NCI-H1092 (cell line): ENCODE data around the gene PIK3CB.
"Not testable (repeated sequence)": the region's sequence is repeated elsewhere in the genome, so short reads cannot be mapped to it uniquely, and the experiment has no call there.

Experiments
- DNase-seq: peaks from one replicate; lab custom pipeline; 2025; lab: John Stamatoyannopoulos, UW

Gene PIK3CB

GRCh38 chr3:138680974-138681373 is 153.8 kb downstream of the PIK3CB start:
- DNase-seq, result not testable (repeated sequence)

- DNase-seq, result no peak
Measured at GRCh38 chr3:138678874-138679392, 155.8 kb downstream of the PIK3CB start.

GRCh38 chr3:138678086-138678485 is 156.6 kb downstream of the PIK3CB start:
- DNase-seq, result no peak

GRCh38 chr3:138675393-138675792 is 159.3 kb downstream of the PIK3CB start:
- DNase-seq, result no peak

- DNase-seq, result no peak
Measured at GRCh38 chr3:138673641-138674530, 160.8 kb downstream of the PIK3CB start.

GRCh38 chr3:138670407-138670806 is 164.3 kb downstream of the PIK3CB start:
- no peak for DNase-seq

GRCh38 chr3:138668107-138668506 is 166.6 kb downstream of the PIK3CB start:
- no peak for DNase-seq

- no peak for DNase-seq
Measured at GRCh38 chr3:138657508-138657907, 177.2 kb downstream of the PIK3CB start.

- DNase-seq, result no peak
Measured at GRCh38 chr3:138653567-138653966, 181.2 kb downstream of the PIK3CB start.

- DNase-seq, result no peak
Measured at GRCh38 chr3:138649134-138649533, 185.6 kb downstream of the PIK3CB start.

GRCh38 chr3:138646513-138646912 is 188.2 kb downstream of the PIK3CB start:
- DNase-seq, result no peak

GRCh38 chr3:138646008-138646407 is 188.7 kb downstream of the PIK3CB start:
- DNase-seq, result no peak

- no peak for DNase-seq
Measured at GRCh38 chr3:138642927-138643253, 191.8 kb downstream of the PIK3CB start.

- DNase-seq, result no peak
Measured at GRCh38 chr3:138642226-138642926, 192.4 kb downstream of the PIK3CB start.

GRCh38 chr3:138640537-138640936 is 194.2 kb downstream of the PIK3CB start:
- DNase-seq, result no peak

- no peak for DNase-seq
Measured at GRCh38 chr3:138638641-138639040, 196.1 kb downstream of the PIK3CB start.

GRCh38 chr3:138629526-138629925 is 205.2 kb downstream of the PIK3CB start:
- DNase-seq, result no peak

- DNase-seq, result no peak
Measured at GRCh38 chr3:138625707-138626365, 208.9 kb downstream of the PIK3CB start.

- no peak for DNase-seq
Measured at GRCh38 chr3:138624518-138624917, 210.2 kb downstream of the PIK3CB start.

GRCh38 chr3:138620431-138620830 is 214.3 kb downstream of the PIK3CB start:
- no peak for DNase-seq

GRCh38 chr3:138615462-138615861 is 219.3 kb downstream of the PIK3CB start:
- no peak for DNase-seq

- no peak for DNase-seq
Measured at GRCh38 chr3:138609898-138610266, 224.8 kb downstream of the PIK3CB start.
